ENCODE data around the gene ZC3H14. TPM values are rescaled to one million over a fixed set of nuclear protein-coding genes. Genes with fewer than 3 reads are reported as not detected.

ZC3H14 gene
- total RNA-seq, 1 donor from 2014 or later = 62.2 TPM

DNA sequence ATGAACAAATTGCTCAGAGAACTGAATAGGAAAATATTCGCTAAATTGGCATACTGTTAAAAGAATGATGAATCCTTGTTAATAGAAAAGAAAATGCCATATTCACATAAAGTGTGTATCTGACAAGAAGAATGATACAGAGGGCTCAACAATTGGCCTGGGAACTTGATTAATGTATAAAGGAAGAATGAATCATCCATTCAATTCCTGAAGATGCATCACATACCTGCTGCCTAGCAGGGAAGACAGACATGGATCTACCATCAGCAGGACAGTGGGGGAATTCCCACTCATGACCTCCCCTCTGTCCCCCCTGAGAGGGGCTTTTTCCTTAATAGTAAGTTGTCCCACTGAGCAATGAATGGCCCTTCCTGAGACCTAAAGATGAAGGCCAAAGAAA, 21.5 kb upstream of the ZC3H14 start:
- Histone ChIP-seq H3K27ac (no peak overlapping the region), H3K9me3 (no peaks in the 10 kb centered on the region), H3K36me3 (peaks cover 8 to 10% of the 10 kb centered on the region in 2 donors), H3K4me3 (no peak overlapping the region), H3K4me1 (peaks cover 0 to 4% of the 10 kb centered on the region in 2 donors), H3K27me3 (no peaks in the 10 kb centered on the region)
- intact Hi-C loops (cut with DNase I) = no loop called here
- DNase-seq (ENCODE audit: low spot score in 2 of 2) = no peak
- TF ChIP-seq, protein P1, sequence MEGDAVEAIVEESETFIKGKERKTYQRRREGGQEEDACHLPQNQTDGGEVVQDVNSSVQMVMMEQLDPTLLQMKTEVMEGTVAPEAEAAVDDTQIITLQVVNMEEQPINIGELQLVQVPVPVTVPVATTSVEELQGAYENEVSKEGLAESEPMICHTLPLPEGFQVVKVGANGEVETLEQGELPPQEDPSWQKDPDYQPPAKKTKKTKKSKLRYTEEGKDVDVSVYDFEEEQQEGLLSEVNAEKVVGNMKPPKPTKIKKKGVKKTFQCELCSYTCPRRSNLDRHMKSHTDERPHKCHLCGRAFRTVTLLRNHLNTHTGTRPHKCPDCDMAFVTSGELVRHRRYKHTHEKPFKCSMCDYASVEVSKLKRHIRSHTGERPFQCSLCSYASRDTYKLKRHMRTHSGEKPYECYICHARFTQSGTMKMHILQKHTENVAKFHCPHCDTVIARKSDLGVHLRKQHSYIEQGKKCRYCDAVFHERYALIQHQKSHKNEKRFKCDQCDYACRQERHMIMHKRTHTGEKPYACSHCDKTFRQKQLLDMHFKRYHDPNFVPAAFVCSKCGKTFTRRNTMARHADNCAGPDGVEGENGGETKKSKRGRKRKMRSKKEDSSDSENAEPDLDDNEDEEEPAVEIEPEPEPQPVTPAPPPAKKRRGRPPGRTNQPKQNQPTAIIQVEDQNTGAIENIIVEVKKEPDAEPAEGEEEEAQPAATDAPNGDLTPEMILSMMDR (IDR thresholded peaks at IDR 0.05) = no peak

- peaks cover 0 to 4% of the 10 kb centered on the region in 2 donors for H3K4me1 ChIP-seq
- TF ChIP-seq, protein P1 (IDR thresholded peaks at IDR 0.05) = no peak
- intact Hi-C loops (cut with DNase I) = no loop called here
- no peaks in the 10 kb centered on the region for H3K27me3 ChIP-seq
- H3K4me3 ChIP-seq = no peak overlapping the region
- no peak overlapping the region for H3K27ac ChIP-seq
- no peaks in the 10 kb centered on the region for H3K9me3 ChIP-seq
- peaks cover 8 to 18% of the 10 kb centered on the region in 2 donors for H3K36me3 ChIP-seq
- DNase-seq (ENCODE audit: low spot score in 2 of 2) = no peak
Measured at GRCh38 chr14:88542857-88543795, 19.7 kb upstream of the ZC3H14 start.

- H3K4me1 ChIP-seq = peaks cover under 1 to 11% of the 10 kb centered on the region in 2 donors
- H3K27ac ChIP-seq = no peak overlapping the region
- no peaks in the 10 kb centered on the region for H3K9me3 ChIP-seq
- H3K27me3 ChIP-seq = no peaks in the 10 kb centered on the region
- TF ChIP-seq, protein P1 (IDR thresholded peaks at IDR 0.05) = no peak
- peaks cover 18 to 37% of the 10 kb centered on the region in 2 donors for H3K36me3 ChIP-seq
- H3K4me3 ChIP-seq = no peak overlapping the region
- DNase-seq (ENCODE audit: low spot score in 2 of 2) = no peak
- intact Hi-C loops (cut with DNase I) = no loop called here
Measured at GRCh38 chr14:88545256-88545655, 17.6 kb upstream of the ZC3H14 start.

GRCh38 chr14:88546621-88547385, 16.0 kb upstream of the ZC3H14 start:
- TF ChIP-seq, protein P1 (IDR thresholded peaks at IDR 0.05) = no peak
- no peak overlapping the region for H3K27ac ChIP-seq
- H3K4me3 ChIP-seq = no peak overlapping the region
- H3K9me3 ChIP-seq = no peaks in the 10 kb centered on the region
- H3K27me3 ChIP-seq = no peaks in the 10 kb centered on the region
- H3K4me1 ChIP-seq = peaks cover 9 to 18% of the 10 kb centered on the region in 2 donors
- intact Hi-C loops (cut with DNase I) = no loop called here
- no peak for DNase-seq (ENCODE audit: low spot score in 2 of 2)
- peaks cover 18 to 38% of the 10 kb centered on the region in 2 donors for H3K36me3 ChIP-seq

DNA sequence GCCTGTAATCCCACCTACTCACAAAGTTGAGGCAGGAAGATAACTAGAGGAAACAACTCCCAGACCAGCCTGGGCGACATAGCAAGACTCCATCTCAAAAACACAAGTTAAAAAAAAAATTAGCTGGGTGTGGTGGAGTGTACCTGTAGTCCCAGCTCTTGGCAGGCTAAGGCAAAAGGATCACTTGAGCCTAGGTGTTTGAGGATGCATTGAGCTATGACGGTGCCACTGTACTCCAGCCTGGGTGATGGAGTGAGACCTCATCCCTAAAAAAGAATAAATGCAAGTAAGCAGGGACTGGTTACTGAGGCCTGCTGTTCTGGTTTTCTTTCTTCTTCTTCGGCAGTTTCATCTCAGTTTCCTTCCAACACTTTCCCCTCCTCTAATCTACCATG, 15.5 kb upstream of the ZC3H14 start:
- Histone ChIP-seq H3K4me3 (no peak overlapping the region), H3K36me3 (peaks cover 18 to 38% of the 10 kb centered on the region in 2 donors), H3K27ac (no peak overlapping the region), H3K27me3 (no peaks in the 10 kb centered on the region), H3K4me1 (peaks cover 9 to 22% of the 10 kb centered on the region in 2 donors), H3K9me3 (no peaks in the 10 kb centered on the region)
- TF ChIP-seq, protein P1 (IDR thresholded peaks at IDR 0.05) = no peak
- no peak for DNase-seq (ENCODE audit: low spot score in 2 of 2)
- intact Hi-C loops (cut with DNase I) = no loop called here
